ENCODE results near the gene SNRNP35.
"Not testable (repeated sequence)": the region's sequence is repeated elsewhere in the genome, so short reads cannot be mapped to it uniquely, and the experiment has no call there.

The SNRNP35 gene

GRCh38 chr12:123449856-123450255 lies 8.1 kb upstream of the SNRNP35 start:
- no peak for DNase-seq

GRCh38 chr12:123450636-123451035 lies 7.3 kb upstream of the SNRNP35 start:
- no peak for DNase-seq

GRCh38 chr12:123452276-123452550 lies 5.7 kb upstream of the SNRNP35 start:
- not testable (repeated sequence) for DNase-seq

DNA sequence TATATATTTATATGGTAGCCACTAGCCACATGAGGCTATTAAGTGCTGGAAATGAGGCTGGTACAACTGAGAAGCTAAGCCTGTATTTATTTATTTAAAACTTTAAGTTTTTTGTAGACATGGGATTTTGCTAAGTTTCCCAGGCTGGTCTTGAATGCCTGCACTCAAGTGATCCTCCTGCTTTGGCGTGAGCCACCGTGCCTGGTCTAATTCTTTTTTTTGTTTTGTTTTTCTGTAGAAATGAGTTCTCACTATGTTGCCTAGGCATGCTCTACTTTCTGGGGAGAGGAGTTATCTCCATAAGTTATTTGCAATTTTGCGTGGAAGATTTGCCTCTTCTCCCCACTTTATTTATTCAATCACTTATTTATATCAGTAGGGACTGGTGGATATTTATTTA lies 4.8 kb upstream of the SNRNP35 start:
- DNase-seq = no peak

DNA sequence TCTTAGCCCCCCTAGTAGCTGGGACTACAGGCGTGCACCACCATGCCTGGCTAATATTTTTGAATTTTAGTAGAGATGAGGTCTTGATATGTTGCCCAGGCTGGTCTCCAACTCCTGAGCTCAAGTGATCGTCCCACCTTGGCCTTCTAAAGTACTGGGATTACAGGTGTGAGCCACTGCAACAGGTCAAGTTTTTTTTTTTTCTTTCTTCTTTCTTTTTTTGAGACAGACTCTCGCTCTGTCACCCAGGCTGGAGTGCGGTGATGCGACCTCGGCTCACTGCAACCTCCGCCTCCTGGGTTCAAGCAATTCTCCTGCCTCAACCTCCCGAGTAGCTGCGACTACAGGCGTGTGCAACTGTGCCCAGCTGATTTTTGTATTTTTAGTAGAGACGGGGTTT lies 5.2 kb downstream of the SNRNP35 start:
- not testable (repeated sequence) for DNase-seq

- DNase-seq = no peak
Observed at GRCh38 chr12:123465084-123465483, 7.1 kb downstream of the SNRNP35 start.

DNA sequence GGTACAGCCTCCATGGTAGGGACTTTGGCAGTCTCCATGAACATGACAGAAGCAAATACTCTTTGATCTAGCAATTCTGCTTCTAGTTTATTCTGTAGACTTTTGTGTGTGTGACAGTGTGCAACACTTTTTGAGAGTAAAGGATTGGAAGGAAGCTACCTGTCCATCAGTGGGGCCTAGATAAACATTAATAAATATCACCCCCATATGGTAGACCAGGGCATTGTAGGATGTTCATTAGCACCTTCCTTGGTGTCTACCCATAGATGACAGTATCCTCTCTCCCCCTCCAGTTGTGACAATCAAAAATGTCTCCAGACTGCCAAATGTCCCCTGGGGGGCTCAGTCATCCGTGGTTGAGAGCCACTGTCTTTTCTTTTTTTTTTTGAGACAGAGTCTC lies 10.8 kb downstream of the SNRNP35 start:
- DNase-seq = no peak

DNA sequence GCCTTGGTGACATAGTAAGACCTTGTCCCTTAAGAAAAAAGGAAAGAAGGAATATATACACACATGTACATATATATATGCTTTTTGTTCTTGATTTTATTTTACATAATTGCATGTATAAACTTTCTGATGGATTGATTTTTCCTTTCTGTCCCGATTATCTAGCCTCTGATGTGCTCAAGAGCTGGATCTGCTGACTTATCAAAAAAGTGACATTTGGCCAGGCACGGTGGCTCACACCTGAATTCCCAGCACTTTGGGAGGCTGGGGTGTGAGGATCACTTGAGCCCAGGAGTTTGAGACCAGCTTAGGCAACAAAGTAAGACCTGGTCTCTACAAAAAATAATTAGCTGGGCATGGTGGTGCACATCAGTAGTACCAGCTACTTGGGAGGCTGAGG lies 12.0 kb downstream of the SNRNP35 start:
- no peak for DNase-seq

GRCh38 chr12:123471374-123472068 lies 13.6 kb downstream of the SNRNP35 start:
- no peak for DNase-seq

GRCh38 chr12:123472438-123472849 lies 14.5 kb downstream of the SNRNP35 start:
- no peak for DNase-seq

DNA sequence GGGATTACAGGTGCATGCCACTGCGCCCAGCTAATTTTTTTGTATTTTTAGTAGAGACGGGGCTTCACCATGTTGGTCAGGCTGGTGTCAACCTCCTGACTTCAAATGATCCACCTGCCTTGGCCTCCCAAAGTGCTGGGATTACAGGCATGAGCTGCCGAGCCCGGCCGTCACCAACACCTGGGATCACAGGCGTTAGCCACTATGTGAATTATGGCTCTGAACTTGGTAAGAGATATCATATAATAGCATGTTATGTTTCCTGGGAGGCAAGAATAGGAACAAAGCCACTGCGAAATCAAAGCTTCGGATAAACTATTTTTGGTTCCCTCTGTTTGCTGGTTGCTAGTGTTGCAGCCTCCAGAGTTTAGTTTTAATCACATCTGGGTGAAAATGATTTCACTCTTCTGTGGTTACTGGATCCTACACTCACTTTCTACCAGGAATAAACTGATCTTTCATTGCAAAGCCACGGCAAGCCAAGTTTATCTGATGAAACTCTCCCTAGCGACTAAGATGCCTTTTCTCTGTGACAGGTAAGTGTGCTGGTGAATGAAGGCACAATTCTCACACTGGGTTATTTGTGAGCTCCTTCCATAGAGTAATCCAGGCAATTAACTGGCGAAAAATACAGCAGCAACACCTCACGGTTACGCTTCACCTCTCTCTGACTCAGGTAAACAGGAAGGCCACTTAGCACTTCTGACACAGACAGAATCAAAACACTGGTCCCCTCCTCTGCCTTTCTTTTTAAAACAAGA lies 16.7 kb downstream of the SNRNP35 start:
- no peak for DNase-seq

- no peak for DNase-seq
Observed at GRCh38 chr12:123475246-123475703, 17.3 kb downstream of the SNRNP35 start.

DNA sequence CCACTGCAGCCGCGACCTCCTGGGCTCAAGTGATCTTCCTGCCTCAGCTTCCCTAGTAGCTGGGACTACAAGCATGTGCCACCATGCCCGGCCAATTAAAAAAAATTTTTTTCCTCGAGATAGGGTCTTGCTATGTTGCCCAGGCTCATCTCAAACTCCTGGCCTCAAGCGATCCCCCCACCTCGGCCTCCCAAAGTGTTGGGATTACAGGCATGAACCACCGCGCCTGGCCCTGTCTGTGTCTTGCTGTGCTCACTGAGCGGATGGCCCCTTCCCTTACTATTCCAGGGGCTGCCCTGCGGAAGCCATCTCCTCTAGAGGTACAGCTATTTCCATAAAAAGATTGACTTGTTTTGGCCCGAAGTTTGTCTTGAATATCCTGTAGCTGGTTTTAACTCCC lies 20.1 kb downstream of the SNRNP35 start:
- DNase-seq = no peak

DNA sequence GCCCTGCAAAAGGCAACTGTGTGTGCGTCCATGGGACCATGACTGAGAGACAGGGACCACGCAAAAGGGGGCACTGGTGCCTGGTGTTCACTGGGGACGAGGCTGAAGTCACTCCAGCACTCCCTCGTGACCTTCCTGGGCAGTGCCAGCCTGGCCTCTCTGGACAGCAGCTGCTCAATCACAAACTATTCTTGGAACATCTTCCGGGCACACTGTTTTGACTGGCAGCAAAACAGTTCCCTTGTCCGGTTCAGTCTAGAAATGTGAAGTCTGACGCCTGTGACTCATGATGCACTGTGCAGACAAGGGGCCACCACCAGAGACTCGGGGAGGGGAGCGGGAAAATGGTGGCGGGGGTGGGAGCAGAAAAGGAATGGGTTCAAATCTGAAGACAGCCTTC lies 20.8 kb downstream of the SNRNP35 start:
- no peak for DNase-seq

GRCh38 chr12:123479442-123480180 lies 21.7 kb downstream of the SNRNP35 start:
- no peak for DNase-seq

DNA sequence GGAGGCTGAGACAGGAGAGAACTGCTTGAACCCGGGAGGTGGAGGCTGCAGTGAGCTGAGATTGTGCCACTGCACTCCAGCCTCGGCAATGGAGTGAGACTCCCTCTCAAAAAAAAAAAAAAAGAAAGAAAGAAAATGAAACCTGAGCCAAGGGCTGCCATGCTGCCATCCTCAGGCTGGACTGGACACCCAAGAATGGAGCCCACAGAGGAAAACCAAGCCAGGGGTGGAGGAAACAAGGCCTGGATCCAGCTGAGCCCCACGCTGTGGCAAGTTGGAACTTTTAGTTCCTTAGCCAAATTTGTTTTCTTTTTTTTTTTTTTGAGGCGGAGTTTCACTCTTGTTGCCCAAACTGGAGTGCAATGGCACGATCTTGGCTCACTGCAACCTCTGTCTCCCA lies 23.3 kb downstream of the SNRNP35 start:
- not testable (repeated sequence) for DNase-seq

DNA sequence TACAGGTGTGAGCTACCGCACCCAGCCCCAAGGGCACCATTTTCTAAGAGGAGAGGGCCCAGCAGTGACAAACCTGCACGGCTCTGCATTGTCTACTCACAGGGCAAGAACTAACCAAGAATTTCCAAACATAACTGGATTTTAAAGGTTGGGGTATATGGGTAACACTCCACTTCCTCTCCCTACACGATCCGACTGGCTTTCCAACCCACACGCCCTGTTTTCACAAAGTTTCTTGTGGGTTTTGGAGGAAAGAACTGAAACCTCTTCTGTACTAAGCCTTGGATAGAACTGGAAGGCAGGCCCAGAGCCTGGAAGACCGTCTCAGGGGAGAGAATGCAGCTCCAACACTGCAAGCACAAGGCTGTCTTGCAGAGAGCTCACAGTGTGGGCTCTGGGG lies 24.9 kb downstream of the SNRNP35 start:
- no peak for DNase-seq

DNA sequence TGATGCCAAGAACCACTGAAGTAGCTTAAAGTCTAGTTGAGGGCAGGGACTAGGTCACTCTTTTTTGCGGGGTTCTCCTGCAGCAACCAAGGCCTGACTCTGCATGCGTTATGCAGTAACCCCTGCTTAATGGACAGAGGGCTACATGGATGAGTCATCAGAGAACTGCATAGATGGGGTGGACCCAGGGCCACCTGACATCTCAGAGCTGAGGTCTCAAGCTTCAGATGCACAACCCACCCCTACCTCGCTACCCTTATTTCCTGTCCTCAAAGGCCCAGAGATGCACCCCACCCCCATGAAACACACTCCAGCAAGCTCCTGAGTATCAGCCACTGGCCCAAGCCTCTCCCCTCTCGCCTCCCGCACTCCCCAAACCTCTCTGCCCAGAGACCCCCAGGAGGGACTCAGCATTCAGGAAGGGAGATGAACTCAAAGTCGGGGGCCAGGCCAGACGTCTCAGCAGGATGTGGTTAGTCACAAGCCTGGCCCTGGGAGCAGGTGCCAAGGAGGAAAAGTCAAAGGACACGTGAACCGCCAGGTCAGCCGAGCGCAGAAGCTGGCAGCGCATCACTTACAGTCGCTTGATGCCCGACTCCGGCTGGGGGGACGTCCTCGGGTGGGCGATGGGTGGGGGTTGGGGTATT lies 25.8 kb downstream of the SNRNP35 start:
- DNase-seq = no peak

- no peak for DNase-seq
Observed at GRCh38 chr12:123485756-123486155, 27.8 kb downstream of the SNRNP35 start.

DNA sequence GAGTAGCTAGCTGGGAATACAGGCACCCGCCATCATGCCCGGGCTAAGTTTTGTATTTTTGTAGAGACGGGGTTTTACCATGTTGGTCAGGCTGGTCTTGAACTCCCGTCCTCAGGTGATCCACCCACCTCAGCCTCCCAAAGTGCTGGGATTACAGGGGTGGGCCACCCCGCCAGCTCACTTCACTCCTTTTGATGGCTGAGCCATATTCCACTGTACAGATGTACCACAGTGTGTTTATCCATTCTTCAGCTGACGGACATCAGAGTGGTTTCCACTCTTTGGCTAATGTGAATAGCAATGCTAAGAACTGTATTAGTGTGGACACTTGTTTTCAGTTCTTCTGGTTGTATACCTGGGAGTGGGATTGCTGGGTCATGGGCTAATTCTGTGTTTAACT lies 29.5 kb downstream of the SNRNP35 start:
- DNase-seq = no peak

DNA sequence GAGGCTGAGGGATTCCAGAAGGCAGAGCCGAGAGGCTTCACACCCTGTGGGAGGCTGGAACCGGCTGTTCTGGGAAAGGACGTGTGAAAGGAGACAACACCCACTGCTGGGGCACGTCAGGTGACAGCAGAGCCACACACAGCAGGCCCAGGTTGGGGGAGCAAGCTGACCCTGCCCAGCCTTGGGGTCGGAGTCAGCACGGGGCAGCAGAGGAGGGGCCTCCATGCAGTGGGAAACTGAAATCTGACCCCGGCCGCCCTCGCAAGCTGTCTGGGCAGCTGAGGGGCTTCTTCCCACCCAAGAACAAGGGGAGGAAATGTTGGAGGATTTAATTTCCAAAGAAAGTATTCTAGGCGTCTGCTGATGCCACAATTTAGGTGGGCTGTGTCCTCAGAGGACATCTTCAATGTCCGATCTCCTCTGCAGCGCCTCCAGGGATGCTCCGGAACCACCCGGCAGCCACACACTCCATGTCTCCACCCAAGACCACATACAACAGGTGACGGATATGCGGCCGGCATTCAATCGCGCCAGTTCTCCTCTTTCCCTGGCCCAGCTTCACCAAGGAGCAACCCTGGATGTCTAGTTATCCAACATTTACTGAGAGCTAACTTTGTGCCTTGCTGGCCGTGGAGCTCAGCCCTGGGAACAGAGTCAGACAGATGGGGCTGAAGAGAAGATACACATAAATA lies 30.7 kb downstream of the SNRNP35 start:
- no peak for DNase-seq

GRCh38 chr12:123489580-123489979 lies 31.6 kb downstream of the SNRNP35 start:
- no peak for DNase-seq

DNA sequence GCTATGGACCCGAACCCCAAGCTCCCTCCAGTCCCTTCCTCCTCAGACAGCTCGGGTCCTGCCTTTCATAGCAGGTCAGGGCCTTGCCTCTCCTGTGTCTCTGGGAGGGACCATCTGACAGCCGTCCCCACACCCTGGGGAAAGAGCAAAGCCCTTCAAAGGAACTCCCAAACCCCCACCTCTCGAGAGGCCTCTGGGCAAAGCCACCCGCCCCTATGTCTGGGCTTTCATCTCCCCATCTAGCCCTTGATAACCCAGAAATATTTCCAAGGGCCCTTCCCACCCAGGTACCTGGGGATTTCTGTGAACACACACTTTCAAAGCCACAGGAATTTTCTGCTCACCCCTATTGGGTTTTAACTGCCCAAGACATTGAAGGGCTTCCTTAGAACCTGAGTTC lies 32.1 kb downstream of the SNRNP35 start:
- DNase-seq = no peak

Data from NCI-H1436 treated with DMSO at 0.1 percent for 48 hours (cell line).